ENCODE data around the gene KRAS. TPM values are rescaled to one million over a fixed set of nuclear protein-coding genes. Genes with fewer than 3 reads are reported as not detected.

The KRAS gene
- 40.1 TPM for total RNA-seq

GRCh38 chr12:25250744-25251730, at the start of gene KRAS:
Gene KRAS, minus strand, starts transcription at chr12:25250929.

GRCh38 chr12:25195056-25195971, 55.4 kb downstream of the KRAS start, which contains the start of the genes DNAI7 and ETFRF1:
Gene DNAI7, minus strand, starts transcription at chr12:25195160. Its CDS starts 82 bp downstream, at chr12:25195078.
Gene ETFRF1, plus strand, starts transcription at chr12:25195237. Its CDS starts 8,720 bp downstream, at chr12:25203957.

Other genes starting within 250 kb of the KRAS start
- 2.5 TPM for gene DNAI7, start 55.8 kb downstream of the KRAS start, total RNA-seq
- 44.4 TPM for gene ETFRF1, start 55.7 kb downstream of the KRAS start, total RNA-seq